ENCODE measurements around the gene TNFRSF1B.

DNA sequence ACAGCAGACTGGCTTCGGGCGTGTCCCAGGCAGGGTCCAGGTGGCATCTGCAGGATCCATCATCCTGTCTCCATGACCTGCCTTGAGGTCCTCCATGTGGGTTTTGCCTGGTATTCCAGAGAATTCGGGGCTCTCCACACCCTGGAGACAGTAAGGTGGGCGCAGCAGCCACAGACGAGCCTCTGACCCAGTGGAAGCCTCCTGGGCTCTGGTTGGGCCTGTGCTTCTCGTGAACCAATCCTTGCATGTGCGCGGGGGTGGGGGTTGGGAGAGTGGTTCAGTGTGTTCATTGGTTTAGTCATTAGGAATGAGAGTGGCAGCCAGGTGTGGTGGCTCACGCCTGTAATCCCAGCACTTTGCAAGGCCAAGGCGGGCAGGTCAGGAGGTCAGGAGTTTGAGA is 32.1 kb upstream of the TNFRSF1B start:
- TF ChIP-seq POLR2A (IDR thresholded peaks at IDR 0.05; ENCODE audit: low read length) (no peak), GATA1 (IDR thresholded peaks at IDR 0.05; ENCODE audit: low read depth, low read length) (no peak)

Data from erythroblast (primary cell).